Right hindlimb (tissue), 1 donor: ENCODE results near the gene SPDYC.

ENCODE experiments used
- DNase-seq: peaks from one replicate; pipeline ENCODE4 v3.0.0-alpha.2; 2018

Gene SPDYC, protein sequence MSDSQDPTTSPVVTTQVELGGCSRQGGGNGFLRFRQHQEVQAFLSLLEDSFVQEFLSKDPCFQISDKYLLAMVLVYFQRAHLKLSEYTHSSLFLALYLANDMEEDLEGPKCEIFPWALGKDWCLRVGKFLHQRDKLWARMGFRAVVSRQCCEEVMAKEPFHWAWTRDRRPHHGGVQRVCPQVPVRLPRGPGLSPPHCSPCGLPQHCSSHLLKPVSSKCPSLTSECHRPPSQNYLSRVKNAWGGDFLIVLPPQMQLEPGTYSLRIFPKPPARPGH

DNA sequence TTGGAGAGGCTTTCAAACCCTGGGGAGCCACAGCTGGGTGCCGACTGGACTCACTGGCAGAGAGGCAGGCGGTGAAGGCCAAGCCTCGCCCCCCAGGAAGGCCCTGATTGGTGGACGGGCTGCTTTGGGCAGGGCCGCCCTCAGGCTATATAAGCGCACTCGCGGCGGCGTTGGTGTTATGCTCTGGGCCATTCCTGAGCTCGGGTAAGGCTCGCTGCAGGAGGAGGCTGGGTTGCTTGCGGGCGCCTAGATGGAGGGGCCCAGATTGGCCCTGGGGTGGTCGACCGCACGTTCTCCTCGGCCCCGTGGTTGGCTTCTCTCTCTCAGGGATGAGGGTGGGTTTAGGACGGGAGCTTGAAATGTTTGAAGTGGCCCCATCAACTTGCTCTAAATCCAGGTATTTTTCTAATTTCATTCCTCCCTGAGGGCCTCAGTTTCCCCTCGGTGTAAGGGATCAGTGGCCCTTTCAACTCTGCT lies at the start of gene SPDYC:
Gene SPDYC (plus strand): TSS at position 176 of the 477 bp plus-strand sequence. CDS start 1,125 bp downstream, outside the sequence.
- DNase-seq: no peak

DNA sequence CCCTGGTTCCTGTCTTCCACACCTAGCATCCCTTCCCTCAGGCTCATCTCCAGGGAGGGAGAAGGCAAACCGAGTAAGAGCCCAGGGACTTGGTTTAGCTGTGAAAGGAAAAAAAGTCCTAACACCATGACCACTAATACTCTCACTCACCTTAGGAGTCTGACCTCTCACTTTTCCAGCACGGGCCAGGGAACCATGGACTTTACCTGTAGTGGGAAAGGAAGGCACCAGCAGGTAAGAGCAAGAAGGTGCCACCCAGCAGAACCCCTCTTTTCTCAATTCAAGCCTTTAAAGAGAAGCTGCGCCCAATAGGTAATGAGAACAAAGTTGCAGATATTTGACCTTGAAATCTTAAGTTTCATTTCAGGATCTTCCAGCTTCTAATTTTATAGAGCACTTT lies 49.2 kb upstream of the SPDYC start:
- DNase-seq: no peak

DNA sequence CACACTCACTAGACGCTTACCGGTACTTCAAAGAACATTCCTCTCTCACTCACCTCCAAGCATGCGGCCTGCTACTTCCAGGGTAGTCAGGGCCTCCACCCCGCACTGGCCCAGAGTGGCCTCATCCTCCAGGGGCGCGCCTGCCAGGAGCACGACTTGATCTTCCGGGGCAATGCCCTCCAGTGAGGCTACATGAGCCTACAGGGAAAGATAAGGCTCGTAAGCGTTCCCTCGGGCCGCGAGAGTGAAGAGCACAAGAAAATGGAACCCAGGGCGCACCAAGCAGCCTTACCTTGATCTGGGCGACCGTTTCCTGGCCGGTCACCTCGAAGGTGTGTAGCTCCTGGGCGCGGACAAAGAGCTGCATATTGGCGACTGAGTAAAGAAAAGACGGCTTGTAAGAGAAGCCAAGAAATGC lies 48.6 kb upstream of the SPDYC start:
- DNase-seq: no peak

DNA sequence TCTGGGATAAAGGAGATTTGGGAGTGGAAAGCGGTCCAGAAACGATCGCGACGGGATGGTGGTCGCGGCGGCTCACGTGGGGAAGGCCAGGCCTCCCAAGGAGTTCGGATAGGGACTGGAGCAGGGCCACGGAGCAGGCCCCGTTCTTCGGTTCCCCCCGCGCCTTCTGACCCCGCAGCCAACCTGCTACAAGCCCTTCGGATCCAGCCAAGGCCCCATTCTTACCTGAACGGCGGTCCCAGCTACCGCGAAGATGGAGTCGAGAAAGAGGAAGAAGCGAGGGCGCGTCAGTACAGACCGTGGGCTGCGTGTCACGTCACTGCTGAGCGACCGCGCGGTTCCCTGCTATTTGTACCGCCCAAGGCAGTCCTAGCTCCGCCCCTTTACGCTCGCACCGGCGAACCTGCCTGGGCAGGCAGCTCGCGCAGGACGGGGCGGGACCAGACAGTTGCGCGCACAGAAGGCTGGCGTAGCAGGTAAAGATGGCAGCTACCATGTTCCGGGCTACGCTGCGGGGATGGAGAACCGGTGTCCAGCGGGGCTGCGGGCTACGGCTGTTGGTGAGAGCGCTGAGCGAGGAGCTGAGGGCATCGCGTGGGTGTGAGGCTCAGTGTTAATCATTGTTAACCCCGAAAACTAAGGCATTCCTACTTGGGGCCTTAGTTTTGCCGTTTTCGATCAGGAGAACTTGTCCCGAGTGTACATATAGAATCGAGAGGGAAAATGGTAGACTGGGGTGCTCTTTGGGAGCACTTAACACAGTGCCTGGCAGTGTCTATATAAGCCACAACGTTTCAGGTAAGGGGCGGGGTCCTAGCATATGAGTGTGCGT lies 48.0 kb upstream of the SPDYC start, which contains the start of the genes FAU and MRPL49:
Gene FAU (minus strand): TSS at position 270 of the 832 bp plus-strand sequence. CDS start 321 bp downstream, outside the sequence.
Gene MRPL49 (plus strand): TSS at position 457 of the 832 bp plus-strand sequence. CDS start 26 bp downstream, at position 483.
- peak; percentile 98 for DNase-seq

DNA sequence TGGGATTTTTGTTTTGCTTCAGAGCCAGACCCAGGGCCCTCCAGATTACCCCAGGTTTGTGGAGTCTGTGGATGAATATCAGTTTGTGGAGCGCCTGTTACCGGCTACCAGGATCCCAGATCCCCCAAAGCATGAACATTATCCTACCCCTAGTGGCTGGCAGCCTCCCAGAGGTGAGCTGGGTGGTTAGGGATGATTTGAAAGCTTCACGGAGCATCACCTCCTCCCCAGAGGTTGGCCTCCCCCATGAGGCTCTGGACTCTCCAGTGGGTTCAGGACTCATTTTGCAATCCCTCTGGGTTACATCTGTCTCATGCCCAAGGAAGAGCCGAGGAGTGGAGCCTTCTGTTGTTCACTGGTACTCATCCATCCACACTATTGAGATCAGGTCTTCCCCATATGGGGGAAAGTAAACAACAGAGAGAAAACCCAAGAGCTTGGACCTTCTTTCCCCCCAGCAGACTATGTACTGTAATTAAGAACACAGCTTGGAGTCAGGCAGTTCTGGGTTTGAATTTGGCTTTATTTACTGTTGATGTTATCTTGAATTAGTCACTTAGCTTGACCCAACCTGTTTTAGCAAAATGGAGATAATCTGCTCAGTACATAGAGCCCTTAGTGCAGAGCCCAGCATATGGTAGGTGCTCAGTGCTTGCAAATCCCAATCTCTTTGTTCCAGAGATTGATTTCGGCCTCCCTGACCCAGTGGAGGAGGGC lies 45.4 kb upstream of the SPDYC start:
- DNase-seq: no peak

DNA sequence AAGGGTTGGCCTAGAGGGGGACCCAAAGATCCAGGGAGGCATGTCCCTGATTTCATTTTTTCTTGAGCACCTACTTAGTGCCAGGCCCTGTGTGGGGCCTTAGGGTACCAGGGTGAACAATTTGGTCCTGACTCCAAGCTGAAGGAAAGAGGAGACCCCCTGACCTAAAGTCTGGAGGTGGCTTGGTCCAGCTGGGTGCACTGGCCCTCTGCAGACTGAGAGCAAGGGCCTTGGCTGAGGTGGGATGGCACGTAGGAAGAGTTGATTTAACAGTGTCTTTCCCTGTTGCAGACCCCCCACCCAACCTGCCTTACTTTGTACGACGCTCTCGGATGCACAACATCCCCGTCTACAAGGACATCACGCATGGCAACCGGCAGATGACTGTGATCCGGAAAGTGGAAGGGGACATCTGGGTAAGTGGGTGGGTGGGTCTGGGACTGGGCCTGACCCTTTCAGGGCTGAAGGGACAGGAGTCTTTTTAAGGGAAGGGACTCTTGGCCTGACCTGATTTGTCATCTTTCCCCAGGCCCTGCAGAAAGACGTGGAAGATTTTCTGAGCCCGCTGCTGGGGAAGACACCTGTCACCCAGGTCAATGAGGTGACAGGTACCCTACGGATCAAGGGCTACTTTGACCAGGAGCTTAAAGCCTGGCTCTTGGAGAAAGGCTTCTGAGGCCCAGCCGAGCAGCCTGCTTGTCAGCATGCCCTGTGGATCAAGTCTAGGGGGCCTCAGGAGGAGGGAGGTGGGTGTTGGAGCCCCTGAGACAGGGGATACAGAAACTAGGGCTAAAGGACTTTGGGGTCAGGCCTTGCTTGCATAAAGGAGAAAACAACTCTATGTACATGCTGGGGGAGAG lies 44.6 kb upstream of the SPDYC start:
- DNase-seq: no peak

DNA sequence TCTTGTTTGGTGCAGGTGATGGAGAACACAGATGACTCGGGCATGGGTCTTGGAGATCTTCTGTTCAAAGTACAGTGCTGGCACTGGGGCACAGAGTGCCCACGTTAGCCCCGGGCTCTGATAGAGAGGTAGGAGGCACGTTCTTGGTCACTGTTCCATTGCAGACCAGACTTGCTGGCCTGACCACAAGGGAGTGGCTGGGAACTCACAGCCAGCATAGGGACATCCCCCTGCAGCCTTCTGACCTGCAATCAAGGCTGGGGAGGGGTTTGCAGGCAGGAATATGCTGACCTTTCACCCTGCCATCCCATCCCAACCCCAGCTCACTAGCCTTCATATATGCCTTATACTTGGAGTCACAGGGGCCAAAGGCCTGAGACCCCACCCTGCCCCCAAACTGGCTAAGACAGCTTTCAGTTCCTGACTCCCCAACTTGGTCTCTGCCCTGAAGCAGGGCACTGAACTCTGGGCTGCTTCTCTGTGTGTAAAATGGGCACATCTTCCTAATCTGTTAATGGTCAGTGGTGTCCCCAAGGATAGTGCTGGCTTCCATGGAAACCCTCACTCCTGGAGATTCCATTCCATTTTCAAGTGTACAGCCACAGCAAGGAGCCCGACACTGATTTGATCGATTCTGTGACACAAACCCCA lies 43.3 kb upstream of the SPDYC start:
- no peak for DNase-seq

DNA sequence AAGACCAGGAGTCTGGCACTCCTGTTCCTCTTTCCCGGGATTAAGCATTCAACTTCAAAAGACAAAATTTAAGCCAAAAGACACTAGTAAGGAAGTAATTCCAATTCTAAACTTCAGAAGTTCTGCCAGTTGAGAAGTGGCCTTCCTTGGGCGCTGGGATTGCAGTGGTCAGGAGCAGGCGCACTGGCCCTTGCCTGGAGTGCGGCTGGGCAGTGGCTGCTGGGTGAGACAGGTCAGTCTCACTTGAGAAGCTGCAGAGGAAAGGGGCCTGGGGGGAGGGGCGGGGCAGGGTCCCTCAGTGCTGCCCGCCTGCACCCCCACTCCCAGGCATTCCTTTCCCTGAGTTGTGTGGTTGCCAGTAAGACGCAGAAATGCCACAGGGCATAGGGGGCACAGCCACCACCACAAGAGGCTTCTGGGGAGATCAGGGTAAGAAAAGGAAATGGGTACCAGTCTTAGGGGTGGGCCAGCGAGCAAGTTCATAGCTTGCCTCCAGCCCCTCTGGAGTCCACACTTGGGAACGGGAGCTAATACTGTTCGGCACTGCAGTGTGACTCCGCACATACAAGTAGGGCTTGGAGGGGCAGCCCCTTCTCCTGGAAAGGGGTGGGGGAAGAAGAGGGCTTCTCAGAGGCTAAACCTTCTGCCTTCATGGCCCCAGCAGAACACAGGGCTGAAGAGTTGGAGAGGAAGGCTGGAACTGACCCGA lies 42.4 kb upstream of the SPDYC start:
- no peak for DNase-seq

DNA sequence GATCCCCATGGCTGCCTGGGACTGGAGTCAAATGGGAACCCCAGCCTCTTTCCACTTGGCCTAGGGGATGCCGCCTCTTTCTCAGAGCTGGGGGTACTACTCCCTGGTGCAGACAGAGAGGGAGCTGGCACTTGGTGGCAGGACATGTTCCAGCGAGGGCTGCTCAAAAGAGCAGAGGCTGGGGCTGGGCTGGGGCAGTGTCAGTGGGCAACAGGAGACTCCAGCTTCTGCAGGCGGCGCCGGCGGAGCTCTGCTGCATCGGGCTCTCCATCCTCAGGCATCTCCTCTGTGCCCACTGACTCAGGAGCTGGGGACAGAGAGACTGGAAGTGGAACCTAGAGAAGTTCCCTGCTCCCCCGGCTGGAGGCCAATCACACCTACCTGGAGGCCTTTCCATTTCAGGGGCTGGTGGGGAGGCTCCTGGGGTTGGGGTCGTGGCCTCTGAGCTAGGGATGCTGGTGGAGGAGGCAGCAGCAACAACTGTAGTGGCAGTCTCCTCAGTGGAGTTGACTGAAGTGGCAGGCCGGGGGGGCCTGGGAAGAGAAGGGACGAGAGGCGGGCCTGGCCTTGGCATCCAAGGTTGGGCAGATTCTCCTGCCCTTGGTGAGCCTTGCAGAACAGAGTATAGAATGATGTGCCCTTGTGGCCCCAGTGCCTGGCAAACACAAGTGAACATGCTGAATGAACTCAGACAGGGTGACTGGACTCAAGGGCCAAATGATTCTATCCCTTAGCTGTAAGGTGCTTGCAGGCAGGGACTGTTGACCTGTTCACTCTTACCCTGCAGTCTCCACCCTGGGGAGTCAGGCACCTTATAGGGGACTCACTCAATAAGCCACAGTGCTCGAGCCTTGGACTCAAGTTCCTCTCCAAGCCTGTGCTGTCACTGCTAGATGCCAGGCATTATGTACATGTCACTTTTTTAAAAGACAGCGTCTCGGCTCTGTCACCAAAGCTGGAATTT lies 41.6 kb upstream of the SPDYC start:
- no peak for DNase-seq

DNA sequence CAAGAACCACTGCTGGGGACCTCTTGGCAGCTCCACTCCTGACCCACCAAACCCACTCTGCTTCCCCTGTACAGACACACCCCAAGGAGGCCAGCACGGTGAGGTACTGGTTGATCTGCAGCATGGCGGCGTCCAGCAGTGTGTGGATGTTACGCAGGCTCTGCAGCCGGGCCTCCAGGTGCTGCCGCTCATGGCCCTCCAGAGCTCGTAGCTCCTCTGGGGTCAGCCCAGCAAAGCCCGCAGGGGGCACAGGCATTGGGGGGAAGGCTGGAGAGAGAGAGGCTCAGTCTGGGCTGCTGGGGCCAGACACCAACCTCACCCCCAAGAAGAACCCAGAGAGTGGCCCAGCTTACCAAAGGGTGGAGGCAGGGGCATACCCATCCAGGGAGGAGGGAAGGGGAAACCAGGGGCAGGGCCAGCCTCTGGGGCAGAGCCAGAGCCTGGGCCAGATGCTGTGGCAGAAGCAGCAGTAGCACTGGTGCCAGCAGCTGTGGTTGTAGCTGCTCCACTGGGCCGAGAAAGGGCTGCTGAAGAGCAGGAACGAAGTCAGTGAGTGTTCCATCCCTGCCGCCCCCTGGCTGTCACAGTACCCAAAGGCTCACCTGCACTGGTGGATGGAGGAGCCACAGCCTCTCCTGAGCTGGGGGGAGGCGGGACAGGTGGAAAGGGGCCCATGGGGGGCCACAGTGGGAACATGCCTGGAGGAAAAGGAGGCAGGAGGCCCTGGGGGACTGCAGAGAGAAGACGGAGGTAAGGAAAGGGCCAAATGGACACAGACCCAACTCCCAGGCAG lies 40.2 kb upstream of the SPDYC start:
- DNase-seq: no peak

DNA sequence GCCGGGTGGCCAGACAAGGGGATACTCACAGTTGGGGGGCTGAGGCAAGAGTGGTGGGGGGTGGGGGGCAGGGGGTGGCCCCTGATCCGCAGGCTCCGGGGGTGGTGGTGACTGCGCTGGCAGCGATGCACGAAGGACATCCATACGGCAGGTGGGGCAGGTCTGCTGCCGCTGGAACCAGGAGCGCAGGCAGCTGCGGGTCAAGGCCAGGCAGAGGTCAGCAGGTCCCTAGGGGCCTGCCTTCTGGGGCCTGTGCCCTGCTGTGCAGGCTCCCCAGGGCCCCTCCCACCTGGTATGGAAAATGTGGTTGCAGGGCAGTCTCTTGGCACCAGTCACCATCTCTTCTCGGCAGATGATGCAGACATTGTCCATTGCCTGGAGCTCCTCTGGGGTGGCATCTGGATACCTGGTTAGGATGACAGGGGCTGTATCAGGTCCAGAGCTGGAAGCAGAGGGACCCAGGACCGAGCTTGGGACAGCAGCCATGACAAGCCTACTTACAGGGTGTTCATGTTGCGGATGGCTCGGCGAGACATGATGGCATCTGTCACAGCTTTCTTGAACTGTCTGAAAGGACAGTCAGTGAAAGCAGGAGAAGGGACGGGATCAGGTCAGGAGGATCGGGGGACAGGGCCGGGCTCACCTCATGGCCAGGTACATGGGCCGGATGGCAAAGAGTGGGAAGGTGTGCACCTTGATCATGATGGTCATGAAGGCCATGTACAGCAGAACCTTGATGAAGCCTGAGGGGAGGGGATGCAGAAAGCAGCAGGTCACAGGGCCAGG lies 39.2 kb upstream of the SPDYC start:
- no peak for DNase-seq

DNA sequence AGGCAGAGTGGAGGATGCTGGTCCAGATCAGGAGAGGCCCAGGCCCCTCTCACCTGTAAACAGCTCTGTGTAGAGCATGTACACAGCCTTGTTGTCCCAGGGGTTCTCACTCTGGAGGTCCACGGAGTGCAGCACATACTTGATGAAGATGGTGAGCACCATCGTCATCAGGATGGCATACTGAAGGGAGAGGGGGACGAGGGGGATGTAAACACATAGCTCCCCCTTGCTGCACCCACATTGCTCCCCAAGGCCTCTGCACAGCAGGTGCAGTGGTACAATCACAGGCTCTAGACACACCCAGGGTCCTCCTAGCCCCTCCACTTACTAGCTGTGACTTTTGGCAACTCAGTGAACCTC lies 38.6 kb upstream of the SPDYC start:
- no peak for DNase-seq

DNA sequence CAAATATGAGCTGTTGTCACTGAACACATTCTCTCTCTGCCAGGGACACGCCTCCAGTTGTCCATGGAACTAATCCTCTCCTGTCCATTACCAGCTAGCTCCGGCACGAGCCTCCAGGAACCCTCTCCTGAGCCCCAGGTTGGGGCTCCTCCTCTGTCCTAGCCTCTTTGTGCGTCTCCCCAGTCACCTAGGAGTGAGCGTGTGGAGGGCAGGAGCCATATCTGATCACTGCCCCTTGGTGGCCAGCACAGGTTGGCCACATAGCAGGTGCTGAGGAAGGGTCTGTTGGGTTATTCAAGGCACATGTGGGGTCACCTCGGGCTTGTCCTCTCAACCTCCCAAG lies 38.2 kb upstream of the SPDYC start:
- no peak for DNase-seq

DNA sequence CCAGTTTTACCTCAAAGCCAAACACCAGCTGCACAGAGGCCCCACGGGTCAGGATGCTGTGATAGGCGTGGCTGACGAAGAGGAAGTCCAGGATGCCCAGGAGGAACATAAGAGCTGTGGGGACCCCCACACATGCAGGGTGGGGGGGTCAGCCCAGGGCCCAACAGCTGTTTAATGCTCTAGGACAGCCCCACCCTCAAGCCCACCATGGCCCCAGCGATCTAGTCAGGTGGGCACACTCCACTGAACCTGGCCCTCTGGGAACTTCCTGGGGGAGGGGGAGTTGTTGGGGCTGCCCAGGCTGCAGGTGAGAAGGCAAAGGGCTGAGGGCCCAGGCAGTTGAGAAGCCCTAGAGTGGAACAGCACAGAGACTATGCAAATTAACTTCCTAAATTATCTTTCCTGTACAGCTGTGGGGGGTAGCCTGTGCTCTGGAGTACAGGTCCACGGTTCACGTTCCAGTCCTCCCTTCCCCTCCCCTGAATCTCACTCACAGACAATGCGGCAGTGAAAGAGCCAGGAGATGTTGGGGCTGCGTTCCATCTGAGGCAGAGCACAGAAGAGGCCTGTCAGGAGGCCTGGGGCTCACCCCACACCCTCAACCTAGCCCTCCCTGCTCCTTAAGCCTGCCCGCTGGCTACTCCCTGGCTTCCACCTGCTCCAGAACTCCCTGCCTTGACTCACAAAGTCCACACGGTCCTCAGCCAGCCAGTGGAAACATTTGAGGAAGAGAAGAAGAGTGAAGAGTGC lies 37.6 kb upstream of the SPDYC start:
- DNase-seq: no peak

DNA sequence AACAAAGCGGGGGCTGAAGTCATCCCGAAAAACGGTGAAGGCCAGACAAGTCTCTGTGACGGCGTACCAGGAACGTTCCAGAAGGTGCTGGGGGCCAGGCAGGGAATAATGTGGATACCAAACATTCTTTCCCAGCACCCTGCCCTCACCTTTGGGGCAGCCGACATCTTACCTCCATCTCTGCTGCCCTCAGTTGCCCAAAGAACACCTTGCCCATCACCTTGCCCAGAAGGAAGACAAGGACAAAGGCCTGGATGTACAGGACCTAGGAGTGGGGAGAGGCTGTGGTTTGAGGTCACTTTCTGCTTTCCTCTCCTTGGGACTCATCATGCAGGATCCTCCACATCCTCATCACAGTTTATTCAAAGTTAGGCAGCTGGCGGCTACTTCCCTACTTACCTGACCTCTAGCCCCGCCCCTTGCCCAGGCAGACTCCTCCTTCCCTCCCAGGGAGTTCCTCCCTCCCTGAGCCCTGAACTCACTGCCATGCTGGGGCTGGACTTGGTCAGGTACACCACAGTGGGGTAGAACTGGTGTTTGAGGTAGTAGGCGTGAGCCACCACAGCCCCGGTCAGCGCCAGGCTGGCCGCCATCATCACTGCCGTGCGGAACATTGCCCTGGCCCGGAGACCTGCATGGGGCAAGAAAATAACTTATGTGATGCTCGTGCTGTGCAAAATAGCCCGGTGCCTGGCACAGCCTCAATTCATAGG lies 36.9 kb upstream of the SPDYC start:
- no peak for DNase-seq

DNA sequence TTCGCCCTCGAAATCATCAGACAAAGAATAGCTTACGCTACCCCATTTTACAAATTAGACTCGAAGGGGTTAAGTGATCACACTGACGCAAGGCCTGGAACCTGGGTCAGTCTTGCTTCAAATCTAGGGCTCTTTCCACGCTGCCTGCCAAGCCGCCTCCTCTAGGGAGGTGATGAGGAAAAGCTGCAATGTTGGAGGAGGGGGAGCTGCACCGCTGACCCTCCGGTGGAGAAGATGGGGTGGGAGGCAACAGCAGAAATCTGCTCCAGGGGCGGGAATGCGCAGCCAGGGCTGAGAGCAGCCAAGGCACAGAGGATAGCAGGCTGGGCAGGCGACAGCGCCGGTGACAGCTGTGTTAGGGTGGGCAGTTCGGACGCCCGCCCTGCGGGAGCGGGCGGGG lies 36.3 kb upstream of the SPDYC start:
- peak; percentile 84 for DNase-seq
